H1 (cell line): ENCODE data around the gene ODR4. TPM values are rescaled to one million over a fixed set of nuclear protein-coding genes. Genes with fewer than 3 reads are reported as not detected.

Experiments used
- ASH2L ChIP-seq: fragments of 200-600, 300-600 bp; sonication (generic); IDR thresholded peaks from one replicate; pipeline ENCODE4 v1.7.1; 2017; ENCODE audit warnings: low read length
- ATF2 ChIP-seq: IDR thresholded peaks from 2 replicates; pipeline ENCODE4 v1.6.1; 2012; ENCODE audit warnings: low read length, inconsistent platforms
- CHD1 ChIP-seq: IDR thresholded peaks from 2 replicates; pipeline ENCODE4 v1.6.1; 2012; ENCODE audit warnings: low read depth, low read length, improper control_type of control experiment
- CHD7 ChIP-seq: fragments of 300-600 bp; sonication (generic); IDR thresholded peaks from 2 replicates; pipeline ENCODE4 v1.7.1; 2012; ENCODE audit warnings: low read length, moderate library complexity, mild to moderate bottlenecking, inconsistent platforms; ENCODE audit not compliant: insufficient replicate concordance
- EZH2 ChIP-seq: fragments of 200-600 bp; sonication (generic); IDR thresholded peaks from 2 replicates; pipeline ENCODE4 v1.7.1; 2012; ENCODE audit warnings: low read depth, mild to moderate bottlenecking, moderate library complexity, low read length, inconsistent platforms; ENCODE audit not compliant: severe bottlenecking
- KDM5A ChIP-seq: fragments of 200-600 bp; IDR thresholded peaks from 2 replicates; pipeline ENCODE4 v1.7.1; 2012; ENCODE audit warnings: mild to moderate bottlenecking, low read length, inconsistent platforms, mixed read lengths
- NANOG ChIP-seq: IDR thresholded peaks from 2 replicates; pipeline ENCODE4 v1.6.1; 2011; ENCODE audit warnings: low read length, low read depth, mild to moderate bottlenecking, inconsistent platforms; ENCODE audit not compliant: insufficient read depth, poor library complexity, severe bottlenecking
- RXRA ChIP-seq: IDR thresholded peaks from 2 replicates; pipeline ENCODE4 v1.6.1; 2011; ENCODE audit warnings: low read depth, mild to moderate bottlenecking, low read length, moderate library complexity; ENCODE audit not compliant: insufficient read depth
- SIN3A ChIP-seq, 2 experiments: IDR thresholded peaks in 1 of 2; conservative IDR thresholded peaks in 1 of 2; 2 replicates each; pipeline ENCODE4 v1.6.1; 2011 to 2012; ENCODE audit warnings: low read length in 2 of 2, improper control_type of control experiment in 1 of 2, low read depth in 1 of 2, mild to moderate bottlenecking in 1 of 2
- SP4 ChIP-seq: IDR thresholded peaks from 2 replicates; pipeline ENCODE4 v1.6.1; 2012; ENCODE audit warnings: low read length, inconsistent platforms
- polyA plus RNA-seq, 7 experiments: library from polyadenylated mRNA; depleted of rRNA in 3 of 7; stranded (reverse) in 5 of 7; unstranded in 2 of 7; fragments of >200 nt in 5 of 7; fragments of 200-250 nt in 2 of 7; gene quantifications; 1 replicate in 5 of 7; 2 replicates in 1 of 7; 4 replicates in 1 of 7; pipeline versions ENCODE4 v1.2.1 to v1.2.3, GENCODE V29; 2011 to 2013; ENCODE audit warnings: missing spikeins in 2 of 7, mixed read lengths in 2 of 7
- total RNA-seq: library from RNA; stranded (reverse); fragmentation: NEBNext Ultra II Directional; extraction: Animal tissue kit (Norgen Biotek cat#: 25700); gene quantifications from 2 replicates; pipeline ENCODE4 v1.2.1, GENCODE V29; 2021

The ODR4 gene
- total and polyA plus RNA-seq, 2 of the 8 experiments (the other 6 are each of a cell fraction or from before 2014, with no cell fraction given): 4.1 to 14.1 TPM

DNA sequence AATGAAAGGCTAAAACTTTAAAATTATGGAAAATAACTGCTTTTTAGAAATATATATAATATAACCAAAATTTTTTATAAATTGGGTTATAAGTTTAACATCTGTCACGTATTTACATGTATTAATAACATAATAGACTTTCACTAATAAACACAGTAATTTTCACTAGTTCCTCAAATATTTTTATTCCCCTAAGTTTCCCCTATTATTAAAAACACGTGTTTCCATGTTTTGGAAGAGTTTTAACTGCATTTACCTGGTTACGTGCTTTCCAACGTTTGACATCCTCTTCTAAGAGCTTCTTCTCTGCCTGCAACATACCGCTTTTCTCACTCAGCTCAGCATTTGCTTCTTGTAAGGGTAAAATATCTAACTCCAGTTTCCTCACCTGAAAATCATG, 34.9 kb upstream of the ODR4 start (continued):
- no peak for TF ChIP-seq CHD7
- TF ChIP-seq CHD1: no peak
- TF ChIP-seq SIN3A (conservative IDR thresholded peaks at IDR 0.05 in 1 of 2, IDR thresholded peaks at IDR 0.05 in 1 of 2; ENCODE audit: low read depth in 1 of 2, low read length in 2 of 2): no peak
- TF ChIP-seq NANOG: no peak
- no peak for TF ChIP-seq ASH2L
- TF ChIP-seq SP4: no peak
- no peak for TF ChIP-seq RXRA
- no peak for TF ChIP-seq EZH2
- TF ChIP-seq KDM5A: no peak
- no peak for TF ChIP-seq ATF2
